ENCODE measurements around the gene WDR36. TPM values are rescaled to one million over a fixed set of nuclear protein-coding genes. Genes with fewer than 3 reads are reported as not detected.

The WDR36 gene
- total RNA-seq, 4 donors from 2014 or later: 20.0 to 23.8 (median 22.3) TPM

- intact Hi-C loops (cut with DNase I; ENCODE audit: low total_unique reads): no loop called here
- TF ChIP-seq POLR2A (IDR thresholded peaks at IDR 0.05): no peak
- TF ChIP-seq, protein P1, sequence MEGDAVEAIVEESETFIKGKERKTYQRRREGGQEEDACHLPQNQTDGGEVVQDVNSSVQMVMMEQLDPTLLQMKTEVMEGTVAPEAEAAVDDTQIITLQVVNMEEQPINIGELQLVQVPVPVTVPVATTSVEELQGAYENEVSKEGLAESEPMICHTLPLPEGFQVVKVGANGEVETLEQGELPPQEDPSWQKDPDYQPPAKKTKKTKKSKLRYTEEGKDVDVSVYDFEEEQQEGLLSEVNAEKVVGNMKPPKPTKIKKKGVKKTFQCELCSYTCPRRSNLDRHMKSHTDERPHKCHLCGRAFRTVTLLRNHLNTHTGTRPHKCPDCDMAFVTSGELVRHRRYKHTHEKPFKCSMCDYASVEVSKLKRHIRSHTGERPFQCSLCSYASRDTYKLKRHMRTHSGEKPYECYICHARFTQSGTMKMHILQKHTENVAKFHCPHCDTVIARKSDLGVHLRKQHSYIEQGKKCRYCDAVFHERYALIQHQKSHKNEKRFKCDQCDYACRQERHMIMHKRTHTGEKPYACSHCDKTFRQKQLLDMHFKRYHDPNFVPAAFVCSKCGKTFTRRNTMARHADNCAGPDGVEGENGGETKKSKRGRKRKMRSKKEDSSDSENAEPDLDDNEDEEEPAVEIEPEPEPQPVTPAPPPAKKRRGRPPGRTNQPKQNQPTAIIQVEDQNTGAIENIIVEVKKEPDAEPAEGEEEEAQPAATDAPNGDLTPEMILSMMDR (IDR thresholded peaks at IDR 0.05): no peak
- no peak for DNase-seq (ENCODE audit: low spot score in 2 of 2)
- WGBS, 2 donors: 94 to 100% methylated on average over 2 of the region's 2 CpGs
- no peak overlapping the region for H3K4me3 ChIP-seq (ENCODE audit: low read depth, poor library complexity, severe bottlenecking)
Observed at GRCh38 chr5:111119856-111120255, 27.7 kb downstream of the WDR36 start.

GRCh38 chr5:111120911-111121310 is 28.8 kb downstream of the WDR36 start:
- H3K4me3 ChIP-seq (ENCODE audit: low read depth, poor library complexity, severe bottlenecking): no peak overlapping the region
- no peak for TF ChIP-seq POLR2A (IDR thresholded peaks at IDR 0.05)
- TF ChIP-seq, protein P1 (IDR thresholded peaks at IDR 0.05): no peak
- intact Hi-C loops (cut with DNase I; ENCODE audit: low total_unique reads): no loop called here
- no peak for DNase-seq (ENCODE audit: low spot score in 2 of 2)
- 81 to 86% methylated on average over 2 of the region's 2 CpGs for WGBS, 2 donors

GRCh38 chr5:111121926-111122325 is 29.8 kb downstream of the WDR36 start:
- TF ChIP-seq POLR2A (IDR thresholded peaks at IDR 0.05): no peak
- TF ChIP-seq, protein P1 (IDR thresholded peaks at IDR 0.05): no peak
- intact Hi-C loops (cut with DNase I; ENCODE audit: low total_unique reads): no loop called here

DNA sequence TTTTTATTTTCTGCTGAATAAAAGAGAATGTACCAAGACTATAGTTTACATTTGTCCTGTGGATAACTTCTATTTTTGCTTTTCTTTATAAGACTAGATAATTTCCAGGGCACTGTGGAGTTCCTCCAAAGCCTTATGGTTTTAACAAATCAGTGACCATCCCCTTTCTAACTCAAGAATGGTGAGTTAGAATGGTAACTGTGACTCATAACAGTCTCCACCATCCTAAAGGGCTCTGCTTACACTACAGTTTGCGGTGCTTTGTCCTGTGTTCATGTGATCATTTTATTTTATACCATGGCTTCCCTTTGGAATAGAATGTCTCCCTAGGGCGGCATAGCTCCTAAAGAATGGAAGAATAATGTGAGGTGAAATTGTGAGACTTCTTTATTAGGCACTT is 30.2 kb downstream of the WDR36 start:
- intact Hi-C loops (cut with DNase I; ENCODE audit: low total_unique reads): no loop called here
- DNase-seq (ENCODE audit: low spot score in 2 of 2): no peak
- 48 to 76% methylated on average over 2 of the region's 2 CpGs for WGBS, 2 donors
- TF ChIP-seq, protein P1 (IDR thresholded peaks at IDR 0.05): no peak
- TF ChIP-seq POLR2A (IDR thresholded peaks at IDR 0.05): no peak
- H3K4me3 ChIP-seq (ENCODE audit: low read depth, poor library complexity, severe bottlenecking): no peak overlapping the region

More at GRCh38 chr5:111121926-111122325, 29.8 kb downstream of the WDR36 start:
- no peak overlapping the region for H3K4me3 ChIP-seq (ENCODE audit: low read depth, poor library complexity, severe bottlenecking)
- DNase-seq (ENCODE audit: low spot score in 2 of 2): no peak

DNA sequence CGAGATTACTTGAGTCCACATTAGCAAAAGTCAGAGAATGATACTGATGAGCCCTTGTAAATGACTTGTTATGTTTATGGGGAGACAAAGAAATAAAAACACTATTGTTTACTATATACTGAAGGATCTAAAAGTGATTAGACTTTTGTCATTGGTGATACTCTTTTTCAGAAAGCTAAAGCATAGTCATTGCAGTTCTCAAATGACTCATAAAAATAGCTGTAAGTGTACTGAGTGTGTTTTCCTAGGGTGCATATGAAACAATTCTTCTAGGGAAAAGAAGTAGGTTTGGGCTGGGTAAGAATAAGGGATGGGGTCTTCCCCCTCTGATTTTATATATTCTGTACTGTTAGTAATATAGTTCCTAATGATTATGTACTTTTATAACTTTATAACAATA is 32.6 kb downstream of the WDR36 start:
- 89 to 98% methylated on average over 1 of the region's 1 CpG for WGBS, 2 donors
- no peak for DNase-seq (ENCODE audit: low spot score in 2 of 2)
- TF ChIP-seq, protein P1 (IDR thresholded peaks at IDR 0.05): no peak
- no peak for TF ChIP-seq POLR2A (IDR thresholded peaks at IDR 0.05)
- no peak overlapping the region for H3K4me3 ChIP-seq (ENCODE audit: low read depth, poor library complexity, severe bottlenecking)
- intact Hi-C loops (cut with DNase I; ENCODE audit: low total_unique reads): no loop called here

GRCh38 chr5:111126896-111127295 is 34.7 kb downstream of the WDR36 start:
- DNase-seq (ENCODE audit: low spot score in 2 of 2): no peak
- intact Hi-C loops (cut with DNase I; ENCODE audit: low total_unique reads): no loop called here
- TF ChIP-seq, protein P1 (IDR thresholded peaks at IDR 0.05): no peak
- no peak for TF ChIP-seq POLR2A (IDR thresholded peaks at IDR 0.05)
- WGBS, 2 donors: 81 to 87% methylated on average over 3 of the region's 3 CpGs
- no peak overlapping the region for H3K4me3 ChIP-seq (ENCODE audit: low read depth, poor library complexity, severe bottlenecking)
